ENCODE results near the gene FOXK1. TPM values are rescaled to one million over a fixed set of nuclear protein-coding genes. Genes with fewer than 3 reads are reported as not detected.
A peak's percentile ranks its signal among the peaks of the same experiment; 100 is the strongest.
"Not testable (repeated sequence)": the region's sequence is repeated elsewhere in the genome, so short reads cannot be mapped to it uniquely, and the experiment has no call there.

The FOXK1 gene
- total RNA-seq, 1 donor from 2014 or later = 21.7 TPM

DNA sequence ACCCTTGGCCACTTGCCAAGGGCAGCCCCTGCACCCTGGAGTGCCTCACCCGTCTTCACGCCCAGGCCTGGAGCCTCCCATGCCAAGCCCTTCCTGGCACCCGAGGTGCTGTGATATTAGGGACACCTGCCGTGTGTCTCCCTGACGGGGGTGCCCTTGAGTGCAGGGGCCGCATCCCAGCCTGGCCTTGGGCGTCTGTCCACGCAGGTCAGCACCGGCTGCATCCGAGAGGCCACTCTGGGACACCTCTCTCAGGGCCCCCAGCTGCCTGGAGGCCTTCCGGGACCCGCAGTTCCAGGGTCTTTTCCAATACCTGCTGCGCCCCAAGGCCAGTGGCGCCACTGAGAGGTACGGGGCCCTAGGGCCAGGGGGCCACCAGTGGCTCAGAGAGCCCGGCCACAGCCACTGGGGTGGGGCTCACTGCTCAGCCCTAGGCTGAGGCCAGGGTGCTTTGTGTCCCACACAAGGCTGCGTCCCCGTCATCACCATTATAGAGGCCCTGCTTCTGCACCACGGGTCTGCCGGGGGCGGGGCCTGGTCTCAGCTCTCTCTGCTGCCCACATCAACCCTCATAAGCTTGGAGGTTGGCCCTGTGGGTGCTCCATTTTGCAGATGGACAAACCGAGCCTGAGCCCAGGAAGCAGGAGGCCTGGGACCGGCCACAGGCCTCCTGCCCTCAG, 106.0 kb downstream of the FOXK1 start:
- no peak for ATAC-seq

DNA sequence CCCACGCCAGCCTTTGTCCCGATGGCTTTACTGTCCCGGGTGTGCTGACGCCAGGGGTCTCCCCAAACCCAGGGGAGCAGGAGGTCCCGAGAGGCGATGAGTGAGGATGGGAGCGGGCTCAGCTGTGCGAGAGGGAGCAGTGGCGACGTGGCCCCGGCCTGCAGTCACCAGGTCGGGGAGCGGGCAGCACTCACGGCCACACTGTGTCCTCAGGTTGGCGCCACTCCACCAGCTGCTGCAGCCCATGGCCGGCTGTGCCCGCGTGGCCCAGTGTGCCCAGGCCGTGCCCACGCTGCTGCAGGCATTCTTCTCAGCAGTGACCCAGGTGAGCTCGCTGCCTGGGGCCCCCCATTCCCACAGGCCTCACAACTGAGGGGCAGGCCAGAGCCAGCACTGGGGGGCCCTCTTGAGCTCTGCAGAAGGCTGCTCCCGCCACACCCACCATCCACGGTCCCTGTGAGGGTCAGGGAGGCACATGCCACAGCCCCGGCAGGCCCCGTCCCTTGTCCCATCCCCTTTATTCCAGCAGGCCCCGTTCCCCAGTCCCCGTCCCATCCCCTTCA, 106.6 kb downstream of the FOXK1 start:
- no peak for ATAC-seq

DNA sequence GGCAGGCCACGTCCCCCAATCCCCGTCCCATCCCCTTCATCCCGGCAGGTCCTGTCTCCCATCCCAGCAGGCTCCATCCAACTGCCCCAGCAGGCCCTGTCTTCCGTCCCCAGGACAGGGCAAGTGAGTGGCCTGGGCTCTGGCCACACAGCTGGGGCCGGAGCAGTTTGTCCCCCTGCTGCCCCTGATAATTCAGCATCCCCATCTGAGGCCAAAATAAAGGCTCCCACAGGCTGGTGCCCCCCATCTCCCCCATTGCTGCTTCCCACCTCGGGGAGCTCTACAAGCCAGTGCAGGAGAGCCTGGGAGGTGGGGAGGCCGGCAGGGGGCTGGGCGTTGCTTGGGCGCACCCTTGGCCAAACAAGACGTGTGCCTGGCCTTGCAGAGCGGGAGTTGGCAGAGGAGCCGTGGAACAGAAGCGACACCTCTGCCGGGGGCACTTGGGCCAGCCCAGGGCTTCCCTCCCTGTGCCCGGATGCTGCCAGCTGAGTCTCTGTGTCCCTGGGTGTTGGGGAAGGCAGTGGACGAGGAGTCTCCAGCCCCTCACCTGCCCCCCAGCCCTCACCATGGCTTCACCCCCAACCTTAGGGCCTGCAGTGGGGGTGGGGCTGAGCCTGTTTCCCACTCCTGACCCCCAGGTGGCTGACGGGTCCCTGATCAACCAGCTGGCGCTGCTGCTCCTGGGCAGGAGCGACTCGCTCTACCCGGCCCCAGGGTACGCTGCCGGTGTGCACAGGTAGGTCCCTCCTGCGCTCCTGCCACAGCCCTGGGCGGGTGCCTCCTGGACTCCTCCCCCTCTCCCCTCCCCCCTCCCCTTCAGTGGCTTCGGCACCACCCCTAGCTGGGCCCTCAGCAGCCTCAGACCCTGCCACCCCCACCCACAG, 107.3 kb downstream of the FOXK1 start:
- ATAC-seq = no peak

DNA sequence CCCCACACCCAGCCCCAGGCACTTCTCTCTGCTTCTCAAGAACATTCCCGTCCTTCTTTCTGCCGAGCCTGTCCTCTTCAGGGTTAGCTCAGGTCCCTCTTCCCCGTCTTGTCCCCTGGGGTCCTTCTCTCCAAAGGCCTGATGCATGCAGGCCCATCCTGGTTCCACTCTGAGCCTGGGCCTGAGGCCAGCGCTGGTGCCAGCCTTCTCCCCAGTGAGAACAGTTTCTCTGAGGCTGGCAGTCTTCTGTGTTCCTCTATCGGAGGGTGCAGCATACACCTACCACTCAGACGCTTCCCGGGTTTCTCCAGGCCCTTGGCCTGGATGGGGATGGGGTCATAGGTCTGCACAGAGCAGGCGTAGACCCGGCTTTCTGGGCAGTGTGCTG, 108.0 kb downstream of the FOXK1 start:
- ATAC-seq = no peak

DNA sequence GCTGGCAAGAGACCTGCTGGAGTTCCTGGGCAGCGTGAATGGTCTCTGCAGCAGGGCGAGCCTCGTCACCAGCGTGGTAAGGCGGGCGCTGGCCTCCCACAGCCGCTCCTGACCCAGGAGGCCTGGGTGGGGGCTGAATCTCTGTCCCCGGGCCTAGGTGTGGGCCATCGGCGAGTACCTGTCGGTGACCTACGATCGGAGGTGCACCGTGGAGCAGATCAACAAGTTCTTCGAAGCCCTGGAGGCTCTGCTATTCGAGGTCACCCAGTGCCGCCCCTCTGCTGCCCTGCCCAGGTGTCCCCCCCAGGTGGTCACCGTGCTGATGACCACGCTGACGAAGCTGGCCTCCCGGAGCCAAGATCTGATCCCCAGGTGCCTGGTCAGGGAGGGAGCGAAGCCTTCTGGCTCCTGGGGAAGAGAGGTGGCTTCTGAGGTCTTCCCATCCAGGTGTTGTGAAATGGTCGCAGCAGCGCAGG, 108.5 kb downstream of the FOXK1 start:
- ATAC-seq = no peak

DNA sequence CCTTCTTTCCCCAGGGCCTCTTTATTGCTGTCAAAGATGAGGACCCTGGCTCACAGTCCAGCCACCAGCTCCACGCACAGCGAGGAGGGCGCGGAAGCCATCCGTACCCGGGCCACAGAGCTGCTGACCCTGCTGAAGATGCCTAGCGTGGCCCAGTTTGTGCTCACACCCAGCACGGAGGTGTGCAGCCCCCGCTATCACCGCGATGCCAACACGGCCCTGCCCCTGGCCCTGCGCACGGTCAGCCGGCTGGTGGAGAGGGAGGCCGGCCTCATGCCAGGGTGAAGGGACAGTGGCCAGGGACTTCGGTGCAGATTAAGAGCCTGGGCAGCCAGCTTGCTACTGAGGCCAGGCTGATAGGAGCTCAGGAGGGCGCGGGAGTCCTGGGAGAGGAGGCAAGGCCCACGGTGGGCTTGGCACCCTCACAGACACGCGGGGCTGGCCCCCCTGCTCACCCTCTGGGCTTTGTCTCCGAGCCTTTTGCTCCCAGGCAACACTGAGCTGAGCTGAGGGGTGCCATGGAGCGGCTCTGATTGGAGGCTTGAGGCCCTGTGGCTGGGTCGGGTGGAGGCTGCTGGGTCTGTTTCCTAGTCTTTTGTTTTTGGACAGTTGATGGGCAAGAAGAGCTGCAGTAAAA, 109.1 kb downstream of the FOXK1 start:
- ATAC-seq = no peak

DNA sequence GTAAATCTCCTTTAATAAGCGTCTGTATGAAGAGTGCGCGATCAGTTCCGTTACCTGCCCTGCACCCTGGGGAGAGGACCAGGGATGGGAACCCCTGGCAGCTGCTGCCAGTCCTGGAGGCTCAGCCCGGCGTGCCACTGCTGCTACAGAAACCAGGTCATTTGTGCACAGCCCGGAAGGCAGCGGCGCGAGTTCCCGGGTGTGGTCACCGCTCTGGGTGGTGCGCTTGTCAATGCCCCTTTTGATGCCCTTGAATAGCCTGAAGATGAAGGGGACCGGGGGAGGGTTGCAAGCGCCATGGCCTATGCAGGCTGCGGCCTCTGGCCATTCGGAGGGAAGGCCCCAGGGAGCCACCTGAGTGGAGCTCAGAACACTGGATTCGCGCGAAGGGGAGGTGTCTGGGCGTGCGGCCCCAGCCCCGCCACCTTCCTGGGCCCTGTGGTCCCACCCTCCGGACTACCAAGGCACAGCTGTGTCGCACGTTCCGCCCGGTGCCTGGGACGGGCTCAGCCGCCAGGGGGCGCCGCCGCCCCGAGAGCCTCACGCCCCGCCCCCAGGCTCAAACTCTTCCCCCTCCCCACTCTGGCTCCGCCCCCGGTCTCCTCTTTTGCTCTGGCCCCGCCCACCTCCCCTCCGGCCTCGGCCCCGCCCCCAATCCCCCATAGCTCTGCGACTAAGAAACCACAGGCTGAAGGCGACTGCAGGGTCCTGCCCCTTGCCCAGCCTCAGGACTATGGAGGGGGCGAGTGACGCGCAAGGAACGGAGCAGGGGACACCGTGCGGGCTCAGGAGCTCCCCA, 109.8 kb downstream of the FOXK1 start:
- ATAC-seq = peak; percentile 28

DNA sequence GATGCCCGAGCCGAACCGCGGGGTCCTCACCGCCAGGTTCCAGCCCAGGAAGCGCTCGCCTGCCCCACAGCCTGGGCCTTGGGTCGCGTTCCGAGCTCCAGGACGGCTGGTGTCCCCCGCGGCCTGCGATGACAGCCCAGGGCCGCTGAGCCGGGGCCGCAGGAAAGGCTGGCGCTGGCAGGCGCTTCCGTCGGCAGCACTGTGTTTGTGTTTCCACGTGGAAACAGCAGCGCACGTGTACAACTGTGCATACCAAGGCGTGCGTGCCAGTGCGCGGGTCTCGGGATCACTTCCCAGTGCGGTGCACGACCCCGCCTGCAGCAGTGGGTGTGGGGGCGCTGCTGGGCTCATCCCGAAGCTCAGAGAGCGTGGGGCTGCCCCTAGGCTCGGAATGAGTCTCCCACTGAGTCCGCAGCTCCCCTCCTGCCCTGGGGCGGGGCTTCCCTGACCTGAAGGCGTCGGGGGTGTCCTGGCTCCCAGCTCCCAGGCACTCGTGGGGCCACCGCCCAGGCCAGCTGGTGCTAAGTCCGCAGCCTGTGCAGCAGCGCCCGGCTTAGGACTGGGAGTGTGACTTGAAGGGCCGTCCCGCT, 110.5 kb downstream of the FOXK1 start:
- peak; percentile 9 for ATAC-seq

DNA sequence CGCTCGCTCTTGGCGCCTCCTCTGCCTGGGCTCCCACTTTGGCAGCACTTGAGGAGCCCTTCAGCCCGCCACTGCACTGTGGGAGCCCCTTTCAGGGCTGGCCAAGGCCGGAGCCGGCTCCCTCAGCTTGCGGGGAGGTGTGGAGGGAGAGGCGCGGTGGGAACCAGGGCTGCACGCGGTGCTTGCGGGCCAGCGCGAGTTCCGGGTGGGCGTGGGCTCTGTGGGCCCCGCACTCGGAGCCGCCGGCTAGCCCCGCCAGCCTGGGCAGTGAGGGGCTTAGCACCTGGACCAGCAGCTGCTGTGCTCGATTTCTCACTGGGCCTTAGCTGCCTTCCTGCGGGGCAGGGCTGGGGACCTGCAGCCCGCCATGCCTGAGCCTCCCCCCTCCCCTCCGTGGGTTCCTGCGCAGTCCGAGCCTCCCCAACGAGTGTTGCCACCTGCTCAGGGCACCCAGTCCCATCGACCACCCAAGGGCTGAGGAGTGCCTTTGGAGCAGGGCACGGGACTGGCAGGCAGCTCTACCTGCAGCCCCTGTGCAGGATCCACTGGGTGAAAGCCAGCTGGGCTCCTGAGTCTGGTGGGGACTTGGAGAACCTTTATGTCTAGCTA, 111.4 kb downstream of the FOXK1 start:
- ATAC-seq = not testable (repeated sequence)

DNA sequence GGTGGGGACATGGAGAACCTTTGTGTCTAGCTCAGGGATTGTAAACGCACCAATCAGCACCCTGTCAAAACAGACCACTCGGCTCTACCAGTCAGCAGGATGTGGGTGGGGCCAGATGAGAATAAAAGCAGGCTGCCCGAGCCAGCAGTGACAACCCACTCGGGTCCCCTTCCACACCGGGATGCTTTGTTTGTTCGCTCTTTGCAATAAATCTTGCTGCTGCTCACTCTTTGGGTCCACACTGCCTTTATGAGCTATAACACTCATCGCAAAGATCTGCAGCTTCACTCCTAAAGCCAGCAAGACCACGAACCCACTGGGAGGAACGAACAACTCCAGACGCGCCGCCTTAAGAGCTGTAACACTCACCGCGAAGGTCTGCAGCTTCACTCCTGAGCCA, 112.1 kb downstream of the FOXK1 start:
- not testable (repeated sequence) for ATAC-seq

DNA sequence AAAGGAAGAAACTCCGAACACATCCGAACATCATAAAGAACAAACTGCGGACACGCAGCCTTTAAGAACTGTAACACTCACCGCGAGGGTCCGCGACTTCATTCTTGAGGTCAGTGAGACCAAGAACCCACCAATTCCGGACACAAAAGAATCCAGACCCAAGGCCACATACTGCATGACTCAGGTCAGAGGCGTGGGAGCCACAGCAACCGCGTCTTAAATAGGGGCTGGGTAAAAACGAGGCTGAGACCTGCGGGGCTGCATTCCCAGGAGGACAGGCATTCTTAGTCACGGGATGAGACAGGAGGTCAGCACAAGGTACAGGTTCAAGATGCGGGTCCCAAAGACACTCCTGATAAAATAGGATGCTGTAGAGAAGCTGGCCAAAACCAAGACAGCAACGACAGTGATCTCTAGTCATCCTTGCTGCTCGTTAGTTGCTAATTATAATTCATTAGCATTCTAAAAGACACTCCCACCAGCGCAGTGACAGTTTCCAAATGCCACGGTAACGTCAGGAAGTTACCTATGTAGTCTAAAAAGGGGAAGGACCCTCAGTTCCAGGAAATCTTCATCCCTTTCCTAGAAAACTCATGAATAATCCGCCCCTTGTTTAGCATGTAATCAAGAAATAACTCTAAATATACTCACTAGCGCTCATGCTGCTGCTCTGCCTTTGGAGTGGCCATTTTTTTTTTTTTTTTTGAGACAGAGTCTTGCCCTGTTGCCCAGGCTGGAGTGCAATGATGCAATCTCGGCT, 112.7 kb downstream of the FOXK1 start:
- ATAC-seq = no peak

DNA sequence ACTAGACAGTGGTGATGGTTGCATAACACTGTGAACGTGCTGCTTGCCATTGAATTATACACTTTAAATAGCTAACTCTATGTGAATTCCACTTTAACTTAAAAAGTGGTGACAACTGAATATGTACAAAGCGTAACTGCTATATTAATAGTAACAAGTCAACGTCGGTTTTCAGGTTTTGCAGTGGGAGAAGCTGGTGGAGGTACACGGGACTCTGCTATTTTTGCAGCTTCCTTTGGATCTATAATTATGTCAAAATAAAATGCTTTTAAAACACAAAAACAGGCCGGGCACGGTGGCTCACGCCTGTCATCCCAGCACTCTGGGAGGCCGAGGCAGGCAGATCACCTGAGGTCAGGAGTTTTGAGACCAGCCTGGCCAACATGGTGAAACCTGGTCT, 114.4 kb downstream of the FOXK1 start:
- ATAC-seq = no peak

DNA sequence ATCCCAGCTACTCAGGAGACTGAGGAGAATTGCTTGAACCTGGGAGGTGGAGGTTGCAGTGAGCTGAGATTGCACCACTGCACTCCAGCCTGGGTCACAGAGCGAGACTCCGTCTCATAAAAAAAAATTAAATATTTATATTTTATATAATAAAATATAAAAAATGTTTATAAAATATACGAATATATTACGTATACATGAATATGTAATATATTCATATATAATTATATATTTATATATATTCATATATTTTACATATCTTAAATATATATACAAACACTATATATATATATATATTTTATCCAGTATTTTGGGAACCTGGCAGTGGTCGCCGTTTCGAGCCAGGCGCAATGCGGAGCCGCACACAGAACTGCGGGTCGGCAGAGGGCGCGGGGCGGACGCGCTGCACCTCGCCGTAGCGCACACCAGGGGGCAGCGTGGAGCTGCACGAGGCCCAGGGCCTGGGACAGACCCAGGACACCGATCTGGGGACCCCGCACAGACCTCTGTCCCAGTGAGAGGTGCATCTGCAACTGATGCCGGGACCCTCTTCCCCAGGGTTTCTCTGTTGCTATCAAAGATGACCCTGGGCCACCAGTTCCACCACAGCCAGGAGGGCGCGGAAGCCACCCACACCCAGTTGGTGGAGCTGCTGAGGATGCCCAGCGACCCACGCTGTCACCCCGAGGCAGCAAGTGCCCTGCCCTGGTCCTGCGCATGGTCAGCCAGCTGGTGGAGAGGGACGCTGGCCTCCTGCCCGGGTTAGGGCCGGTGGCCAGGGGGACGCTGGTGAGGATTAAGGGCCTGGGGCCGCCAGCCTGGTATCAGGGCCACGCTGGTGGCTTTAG, 116.0 kb downstream of the FOXK1 start:
- ATAC-seq = peak; percentile 79

DNA sequence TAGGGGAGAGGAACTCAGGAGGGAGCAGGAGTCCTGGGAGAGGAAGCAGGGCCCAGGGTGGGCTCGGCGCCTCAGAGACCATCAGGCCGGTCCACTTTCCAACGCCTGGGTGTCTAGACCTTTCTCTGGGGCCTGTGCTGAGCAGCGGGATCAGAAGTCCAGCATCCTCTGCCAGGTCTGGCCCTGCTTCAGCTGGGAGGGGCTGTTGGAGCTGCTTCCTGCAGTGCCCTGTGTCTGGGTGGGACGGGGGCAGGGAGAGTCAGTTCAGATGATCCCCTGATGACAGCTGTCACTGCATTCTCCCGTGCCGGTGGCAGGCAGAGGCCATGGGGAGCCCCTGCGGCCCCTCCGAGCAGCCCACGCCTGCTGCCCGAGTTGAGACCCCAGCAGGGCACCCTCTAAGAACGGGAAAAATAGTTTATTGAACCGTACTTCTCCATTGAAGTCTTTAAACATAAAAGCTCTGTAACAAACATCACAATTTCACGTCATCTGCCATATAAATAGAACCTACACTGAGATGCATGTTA, 116.7 kb downstream of the FOXK1 start:
- peak; percentile 12 for ATAC-seq

DNA sequence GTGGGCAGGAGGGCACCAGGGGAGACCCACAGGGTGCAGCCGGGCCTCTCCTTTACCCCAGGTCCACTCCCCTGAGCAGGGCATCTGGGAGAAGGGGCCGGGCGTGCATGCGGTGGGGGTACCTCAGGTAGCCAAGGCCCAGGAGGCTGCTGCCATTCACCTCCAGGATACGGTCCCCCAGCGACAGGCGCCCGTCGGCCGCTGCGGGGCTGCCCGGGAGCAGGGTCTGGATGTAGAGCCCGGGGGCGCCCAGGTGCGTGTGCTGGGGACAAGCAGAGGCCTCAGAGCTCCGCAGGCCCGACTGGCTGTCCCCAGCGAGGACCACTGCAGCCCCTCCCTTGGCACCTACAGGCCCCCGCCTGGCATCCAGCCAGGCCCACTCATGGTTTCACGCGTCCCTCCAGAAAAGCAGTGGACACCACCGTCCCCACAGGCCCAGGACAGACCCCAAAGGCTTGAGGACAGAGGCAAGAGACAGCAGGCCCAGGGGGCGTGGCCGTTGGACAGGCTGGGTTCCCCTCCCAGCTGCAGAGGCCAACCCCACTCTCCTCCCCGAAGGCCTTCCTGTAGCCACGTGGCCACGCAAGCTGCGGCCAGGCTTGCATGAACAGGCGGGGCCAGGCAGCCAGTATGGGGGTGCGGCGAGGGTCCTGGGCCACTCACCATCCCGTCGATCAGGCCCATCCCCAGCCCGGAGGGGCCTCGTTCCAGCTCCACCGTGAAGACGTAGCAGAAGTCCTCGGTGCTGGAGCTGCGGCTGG, 117.6 kb downstream of the FOXK1 start:
- peak; percentile 27 for ATAC-seq

DNA sequence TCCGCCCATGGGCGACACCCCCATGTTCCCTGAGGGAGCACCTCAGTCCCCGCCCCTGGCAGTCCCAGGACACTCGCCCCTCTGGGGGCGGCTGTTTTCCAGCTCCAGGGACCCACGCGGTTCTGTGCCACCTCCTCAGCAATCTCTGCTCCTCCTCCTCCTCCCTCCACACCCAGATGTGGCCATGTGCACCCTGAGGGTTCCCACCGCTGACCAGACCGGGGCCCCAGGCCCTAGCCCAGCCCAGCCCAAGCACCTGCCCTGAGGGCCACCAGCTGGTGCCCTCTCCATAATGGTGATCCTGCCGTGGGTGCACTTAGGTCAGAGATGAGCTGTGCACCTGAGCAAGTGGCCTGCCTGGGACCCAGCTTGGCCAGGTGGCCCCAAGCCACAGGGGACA, 118.4 kb downstream of the FOXK1 start:
- ATAC-seq = no peak

DNA sequence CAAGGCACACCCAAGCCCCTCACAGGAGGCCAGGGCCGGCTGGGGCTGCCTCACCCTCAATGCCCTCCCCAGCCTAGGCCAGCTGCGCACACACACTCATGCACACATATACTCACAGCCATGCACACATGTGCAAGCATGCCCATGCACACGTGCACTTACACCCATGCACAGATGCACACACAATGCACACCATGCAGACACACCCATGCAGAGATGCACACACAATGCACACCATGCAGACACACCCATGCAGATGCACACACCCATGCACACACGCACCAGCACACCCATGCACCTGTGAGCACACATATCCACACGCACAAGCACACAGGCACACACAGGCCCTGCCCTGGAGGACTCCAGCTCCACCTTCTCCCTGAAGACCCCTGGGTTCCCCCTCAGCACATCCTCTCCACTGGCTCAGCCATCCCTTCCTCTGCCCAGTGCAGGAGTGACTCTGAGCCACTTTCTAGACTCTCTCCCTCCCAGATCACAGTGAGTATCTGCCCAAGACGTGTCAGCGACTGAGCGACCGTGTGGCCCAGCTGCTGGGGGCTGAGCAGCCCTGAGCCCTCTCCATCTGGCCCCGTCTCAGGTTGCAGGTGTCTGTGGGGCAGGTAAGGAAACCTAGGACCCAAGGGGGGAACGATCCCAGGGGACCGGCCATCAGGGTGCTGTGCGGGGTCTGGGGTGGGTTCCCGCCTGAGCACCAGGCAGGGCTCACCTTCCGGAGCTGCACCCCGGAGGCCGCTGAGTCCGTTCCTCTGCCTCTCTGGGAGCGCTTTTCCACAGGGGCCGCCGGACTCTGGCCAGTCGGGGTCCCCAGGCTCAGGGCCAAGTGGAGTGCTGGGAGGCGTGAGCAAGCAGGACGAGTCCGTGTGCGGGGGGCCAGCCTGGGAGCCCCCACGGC, 119.1 kb downstream of the FOXK1 start:
- ATAC-seq = no peak
